Measurements from ENCODE around the gene GABRB1. TPM values are rescaled to one million over a fixed set of nuclear protein-coding genes. Genes with fewer than 3 reads are reported as not detected.
"Not testable (repeated sequence)": the region's sequence is repeated elsewhere in the genome, so short reads cannot be mapped to it uniquely, and the experiment has no call there.

The GABRB1 gene
- total RNA-seq, 4 donors from 2014 or later: 0.24 TPM; not detected in 3

DNA sequence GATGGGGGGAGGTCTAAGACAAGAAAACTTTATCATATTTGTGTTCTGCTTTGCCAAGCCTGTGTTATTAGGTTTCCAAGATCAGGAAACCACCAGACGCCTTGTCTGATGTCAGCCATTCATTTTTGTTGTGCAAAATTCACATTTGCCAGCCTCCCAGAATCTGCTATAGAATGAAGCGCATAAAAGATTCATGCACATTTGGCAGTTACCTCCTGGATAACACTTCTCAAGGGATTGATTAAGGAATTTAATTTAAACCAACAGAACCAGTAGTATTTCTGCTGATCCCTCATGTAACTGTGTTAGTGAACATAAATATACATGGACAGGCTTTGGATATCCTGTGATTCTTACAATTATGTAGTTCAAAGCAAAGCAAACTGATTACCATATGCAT lies 244.2 kb downstream of the GABRB1 start:
- WGBS, 2 donors: 69 to 78% methylated on average over 2 of the region's 2 CpGs
- intact Hi-C loops (cut with DNase I): no loop called here
- H3K4me3 ChIP-seq (replicated peaks in 1 of 3): no peak overlapping the region
- TF ChIP-seq, protein P1, sequence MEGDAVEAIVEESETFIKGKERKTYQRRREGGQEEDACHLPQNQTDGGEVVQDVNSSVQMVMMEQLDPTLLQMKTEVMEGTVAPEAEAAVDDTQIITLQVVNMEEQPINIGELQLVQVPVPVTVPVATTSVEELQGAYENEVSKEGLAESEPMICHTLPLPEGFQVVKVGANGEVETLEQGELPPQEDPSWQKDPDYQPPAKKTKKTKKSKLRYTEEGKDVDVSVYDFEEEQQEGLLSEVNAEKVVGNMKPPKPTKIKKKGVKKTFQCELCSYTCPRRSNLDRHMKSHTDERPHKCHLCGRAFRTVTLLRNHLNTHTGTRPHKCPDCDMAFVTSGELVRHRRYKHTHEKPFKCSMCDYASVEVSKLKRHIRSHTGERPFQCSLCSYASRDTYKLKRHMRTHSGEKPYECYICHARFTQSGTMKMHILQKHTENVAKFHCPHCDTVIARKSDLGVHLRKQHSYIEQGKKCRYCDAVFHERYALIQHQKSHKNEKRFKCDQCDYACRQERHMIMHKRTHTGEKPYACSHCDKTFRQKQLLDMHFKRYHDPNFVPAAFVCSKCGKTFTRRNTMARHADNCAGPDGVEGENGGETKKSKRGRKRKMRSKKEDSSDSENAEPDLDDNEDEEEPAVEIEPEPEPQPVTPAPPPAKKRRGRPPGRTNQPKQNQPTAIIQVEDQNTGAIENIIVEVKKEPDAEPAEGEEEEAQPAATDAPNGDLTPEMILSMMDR (IDR thresholded peaks at IDR 0.05): no peak
- no peak for TF ChIP-seq POLR2A (IDR thresholded peaks at IDR 0.05)
- no peaks in the 10 kb centered on the region for H3K36me3 ChIP-seq
- no peaks in the 10 kb centered on the region for H3K9me3 ChIP-seq
- no peak overlapping the region for H3K27ac ChIP-seq
- no peaks in the 10 kb centered on the region for H3K4me1 ChIP-seq
- DNase-seq: no peak
- no peaks in the 10 kb centered on the region for H3K27me3 ChIP-seq

GRCh38 chr4:47278631-47279030 lies 247.3 kb downstream of the GABRB1 start:
- H3K4me3 ChIP-seq (replicated peaks in 1 of 3): no peak overlapping the region
- no peak for TF ChIP-seq POLR2A (IDR thresholded peaks at IDR 0.05)
- TF ChIP-seq, protein P1 (IDR thresholded peaks at IDR 0.05): no peak
- 58 to 64% methylated on average over 2 of the region's 2 CpGs for WGBS, 2 donors
- no peaks in the 10 kb centered on the region for H3K9me3 ChIP-seq
- H3K27me3 ChIP-seq: no peaks in the 10 kb centered on the region
- H3K27ac ChIP-seq: no peak overlapping the region
- no peaks in the 10 kb centered on the region for H3K4me1 ChIP-seq
- no peaks in the 10 kb centered on the region for H3K36me3 ChIP-seq
- intact Hi-C loops (cut with DNase I): no loop called here
- DNase-seq: no peak

DNA sequence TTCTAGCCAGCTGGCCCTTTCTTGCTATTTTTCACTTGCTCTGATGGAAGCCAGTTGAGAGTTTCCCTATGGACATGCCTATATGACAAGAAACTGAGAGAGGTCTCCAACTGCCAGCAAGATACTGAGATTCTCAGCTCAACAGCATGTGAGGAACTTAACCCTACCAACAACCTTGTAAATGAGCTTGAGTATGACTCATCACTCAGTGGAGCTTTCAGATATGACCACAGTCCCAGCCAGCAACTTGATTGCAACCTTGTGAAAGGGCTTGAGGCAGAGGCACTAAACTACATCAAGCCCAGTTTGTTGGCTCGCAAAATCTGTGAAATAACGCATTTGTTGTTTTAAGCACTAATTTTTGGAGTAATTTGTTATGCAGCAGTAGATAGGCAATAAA lies 256.4 kb downstream of the GABRB1 start:
- no peaks in the 10 kb centered on the region for H3K9me3 ChIP-seq
- no peaks in the 10 kb centered on the region for H3K36me3 ChIP-seq
- TF ChIP-seq POLR2A (IDR thresholded peaks at IDR 0.05): no peak
- TF ChIP-seq, protein P1 (IDR thresholded peaks at IDR 0.05): no peak
- H3K27ac ChIP-seq: no peak overlapping the region
- no peaks in the 10 kb centered on the region for H3K27me3 ChIP-seq
- H3K4me1 ChIP-seq: no peaks in the 10 kb centered on the region
- 40 to 60% methylated on average over 2 of the region's 2 CpGs for WGBS, 2 donors
- intact Hi-C loops (cut with DNase I): no loop called here
- DNase-seq: no peak
- H3K4me3 ChIP-seq (replicated peaks in 1 of 3): no peak overlapping the region

DNA sequence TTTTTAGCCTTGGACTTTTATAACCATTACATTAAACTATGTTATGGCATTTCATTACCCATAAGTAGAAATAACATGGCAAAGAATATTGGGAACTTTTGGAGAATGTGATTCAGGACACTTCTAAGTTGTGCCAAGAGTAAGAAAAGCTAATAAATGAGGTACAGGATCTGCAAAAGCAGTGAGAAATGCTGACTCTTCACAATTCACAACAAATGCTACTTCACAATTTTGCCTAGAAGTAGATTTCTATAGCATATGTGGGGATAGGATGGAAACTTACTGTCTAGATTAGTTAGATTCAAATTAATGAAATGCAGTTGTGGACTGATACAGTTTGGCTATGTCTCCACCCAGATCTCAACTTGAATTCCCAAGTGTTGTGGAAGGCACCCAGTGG lies 258.4 kb downstream of the GABRB1 start:
- H3K4me1 ChIP-seq: no peaks in the 10 kb centered on the region
- no peaks in the 10 kb centered on the region for H3K36me3 ChIP-seq
- intact Hi-C loops (cut with DNase I): no loop called here
- no peak overlapping the region for H3K27ac ChIP-seq
- no peaks in the 10 kb centered on the region for H3K9me3 ChIP-seq
- H3K27me3 ChIP-seq: no peaks in the 10 kb centered on the region
- H3K4me3 ChIP-seq (replicated peaks in 1 of 3): no peak overlapping the region
- no peak for DNase-seq
- TF ChIP-seq, protein P1 (IDR thresholded peaks at IDR 0.05): no peak
- TF ChIP-seq POLR2A (IDR thresholded peaks at IDR 0.05): no peak

DNA sequence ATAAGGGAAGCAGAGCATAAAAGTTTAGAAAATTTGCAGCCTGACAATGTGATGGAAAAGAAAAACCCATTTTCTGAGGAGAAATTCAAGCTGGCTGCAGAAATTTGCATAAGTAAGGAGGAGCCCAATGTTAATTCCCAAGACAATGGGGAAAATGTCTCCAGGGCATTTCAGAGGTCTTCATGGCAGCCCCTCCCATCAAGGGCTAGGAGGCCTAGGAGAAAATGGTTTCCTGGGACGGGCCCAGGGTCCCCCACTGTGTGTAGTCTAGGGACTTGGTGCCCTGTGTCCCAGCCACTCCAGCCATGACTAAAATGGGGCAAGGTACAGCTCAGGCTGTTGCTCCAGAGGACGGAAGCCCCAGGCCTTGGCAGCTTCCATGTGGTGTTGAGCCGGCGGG lies 259.5 kb downstream of the GABRB1 start:
- H3K4me3 ChIP-seq (replicated peaks in 1 of 3); H3K4me1 ChIP-seq; DNase-seq; intact Hi-C loops (cut with DNase I); H3K27me3 ChIP-seq; H3K36me3 ChIP-seq; H3K9me3 ChIP-seq; H3K27ac ChIP-seq: not testable (repeated sequence)
- 89 to 94% methylated on average over 4 of the region's 4 CpGs for WGBS, 2 donors

GRCh38 chr4:47309165-47309564 lies 277.8 kb downstream of the GABRB1 start:
- no peak overlapping the region for H3K27ac ChIP-seq
- H3K9me3 ChIP-seq: no peaks in the 10 kb centered on the region
- intact Hi-C loops (cut with DNase I): no loop called here
- no peak for DNase-seq
- H3K4me3 ChIP-seq (replicated peaks in 1 of 3): no peak overlapping the region
- no peaks in the 10 kb centered on the region for H3K27me3 ChIP-seq
- H3K4me1 ChIP-seq: no peaks in the 10 kb centered on the region
- TF ChIP-seq, protein P1 (IDR thresholded peaks at IDR 0.05): no peak
- no peak for TF ChIP-seq POLR2A (IDR thresholded peaks at IDR 0.05)
- no peaks in the 10 kb centered on the region for H3K36me3 ChIP-seq

Data from thyroid gland (tissue), 4 donors.